Loucy (cell line): ENCODE results near the gene EGLN1.

Experiments used
- H2AFZ ChIP-seq: fragments of 200-600 bp; sonication (generic); 2 replicates; pipeline ENCODE4 v1.6.0; 2016; ENCODE audit warnings: antibody characterized with exemption, mild to moderate bottlenecking, low read length, moderate library complexity
- H3F3A ChIP-seq: fragments of 200-600 bp; 2 replicates; pipeline ENCODE4 v1.6.0; 2016; ENCODE audit warnings: antibody characterized with exemption, low read depth, mild to moderate bottlenecking
- H3K27me3 ChIP-seq: fragments of 200-600 bp; sonication (generic); 2 replicates; pipeline ENCODE4 v1.6.1; 2014; ENCODE audit warnings: low read length, mild to moderate bottlenecking; ENCODE audit not compliant: insufficient read depth, poor library complexity, severe bottlenecking
- H3K36me3 ChIP-seq: fragments of 200-600 bp; sonication (generic); 2 replicates; pipeline ENCODE4 v1.6.1; 2016; ENCODE audit warnings: low read length; ENCODE audit not compliant: insufficient read depth
- H3K4me1 ChIP-seq: fragments of 200-600 bp; sonication (generic); 2 replicates; pipeline ENCODE4 v1.5.1; 2014; ENCODE audit warnings: low read length, mild to moderate bottlenecking; ENCODE audit not compliant: insufficient read depth, poor library complexity, severe bottlenecking
- H3K4me2 ChIP-seq: fragments of 200-600 bp; sonication (generic); 2 replicates; pipeline ENCODE4 v1.6.0; 2014; ENCODE audit warnings: antibody characterized with exemption, low read length, low read depth, mild to moderate bottlenecking; ENCODE audit not compliant: poor library complexity, severe bottlenecking
- H3K4me3 ChIP-seq: fragments of 200-600 bp; sonication (generic); 2 replicates; pipeline ENCODE4 v1.5.1; 2014; ENCODE audit warnings: low read length, mild to moderate bottlenecking, mixed read lengths; ENCODE audit not compliant: poor library complexity, severe bottlenecking
- H3K79me2 ChIP-seq: fragments of 200-600 bp; sonication (generic); 2 replicates; pipeline ENCODE4 v1.6.1; 2014; ENCODE audit warnings: low read length; ENCODE audit not compliant: insufficient read depth
- H3K9ac ChIP-seq: fragments of 200-600 bp; sonication (generic); 2 replicates; pipeline ENCODE4 v1.6.0; 2014; ENCODE audit warnings: mild to moderate bottlenecking, low read depth, low read length, moderate library complexity; ENCODE audit not compliant: poor library complexity, severe bottlenecking
- H3K9me2 ChIP-seq: fragments of 200-600 bp; sonication (generic); replicated peaks from 2 replicates; pipeline ENCODE4 v1.6.1; 2016; ENCODE audit warnings: low read depth, low read length, mixed read lengths
- H3K9me3 ChIP-seq: fragments of 200-600 bp; sonication (generic); 2 replicates; pipeline ENCODE4 v1.6.1; 2014; ENCODE audit warnings: mild to moderate bottlenecking, antibody characterized with exemption, low read length, low read depth; ENCODE audit not compliant: insufficient read depth
- H4K20me1 ChIP-seq: fragments of 200-600 bp; sonication (generic); 2 replicates; pipeline ENCODE4 v1.6.0; 2014; ENCODE audit warnings: antibody characterized with exemption, low read length, mild to moderate bottlenecking; ENCODE audit not compliant: insufficient read depth, poor library complexity, severe bottlenecking
- EZH2phosphoT487 ChIP-seq: fragments of 200-600 bp; IDR thresholded peaks from 2 replicates; pipeline ENCODE4 v1.6.1; 2018; ENCODE audit warnings: antibody characterized with exemption, mild to moderate bottlenecking, moderate library complexity, borderline replicate concordance
- TF ChIP-seq, protein P1 (sequence below): fragments of 200-600 bp; sonication (generic); conservative IDR thresholded peaks from 2 replicates; pipeline ENCODE4 v1.5.1; 2014; ENCODE audit warnings: mild to moderate bottlenecking, antibody characterized with exemption, low read length

Gene EGLN1

DNA sequence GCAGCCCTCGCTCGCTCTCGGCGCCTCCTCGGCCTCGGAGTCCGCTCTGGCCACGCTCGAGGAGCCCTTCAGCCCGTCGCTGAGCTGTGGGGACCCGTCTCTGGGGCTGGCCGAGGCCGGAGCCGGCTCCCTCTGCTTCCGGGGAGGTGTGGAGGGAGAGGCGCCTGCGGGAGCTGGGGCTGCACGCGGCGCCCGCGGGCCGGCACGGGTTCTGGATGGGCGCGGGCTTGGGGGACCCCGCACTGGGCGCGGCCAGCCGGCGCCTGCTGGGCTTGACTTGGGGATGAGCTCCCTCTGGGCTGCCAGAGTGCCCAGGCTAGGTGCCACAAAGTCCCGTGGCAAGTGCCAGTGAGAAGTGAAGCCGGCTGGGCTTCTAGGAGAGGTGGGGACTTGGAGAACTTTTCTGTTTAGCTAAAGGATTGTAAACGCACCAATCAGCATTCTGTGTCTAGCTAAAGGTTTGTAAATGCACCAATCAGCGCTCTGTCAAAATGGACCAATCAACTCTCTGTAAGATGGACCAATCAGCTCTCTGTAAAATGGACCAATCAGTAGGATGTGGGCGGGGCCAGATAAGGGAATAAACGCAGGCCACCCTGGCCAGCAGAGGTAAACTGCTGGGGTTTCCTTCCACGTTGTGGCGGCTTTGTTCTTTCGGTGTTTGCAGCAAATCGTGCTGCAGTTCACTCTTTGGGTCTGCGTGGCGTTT, 104.6 kb downstream of the EGLN1 start:
- TF ChIP-seq EZH2phosphoT487 = no peak
- Histone ChIP-seq H4K20me1 (no peaks in the 10 kb centered on the region), H2AFZ (no peak overlapping the region), H3K9me3 (no peaks in the 10 kb centered on the region), H3K4me3 (no peak overlapping the region), H3K4me2 (no peak overlapping the region), H3K9me2 (no peaks in the 10 kb centered on the region), H3K9ac (no peak overlapping the region), H3K36me3 (no peaks in the 10 kb centered on the region), H3F3A (no peaks in the 10 kb centered on the region), H3K4me1 (no peaks in the 10 kb centered on the region), H3K79me2 (no peaks in the 10 kb centered on the region), H3K27me3 (no peaks in the 10 kb centered on the region)

- no peaks in the 10 kb centered on the region for H4K20me1 ChIP-seq
- H3F3A ChIP-seq = no peaks in the 10 kb centered on the region
- TF ChIP-seq, protein P1, sequence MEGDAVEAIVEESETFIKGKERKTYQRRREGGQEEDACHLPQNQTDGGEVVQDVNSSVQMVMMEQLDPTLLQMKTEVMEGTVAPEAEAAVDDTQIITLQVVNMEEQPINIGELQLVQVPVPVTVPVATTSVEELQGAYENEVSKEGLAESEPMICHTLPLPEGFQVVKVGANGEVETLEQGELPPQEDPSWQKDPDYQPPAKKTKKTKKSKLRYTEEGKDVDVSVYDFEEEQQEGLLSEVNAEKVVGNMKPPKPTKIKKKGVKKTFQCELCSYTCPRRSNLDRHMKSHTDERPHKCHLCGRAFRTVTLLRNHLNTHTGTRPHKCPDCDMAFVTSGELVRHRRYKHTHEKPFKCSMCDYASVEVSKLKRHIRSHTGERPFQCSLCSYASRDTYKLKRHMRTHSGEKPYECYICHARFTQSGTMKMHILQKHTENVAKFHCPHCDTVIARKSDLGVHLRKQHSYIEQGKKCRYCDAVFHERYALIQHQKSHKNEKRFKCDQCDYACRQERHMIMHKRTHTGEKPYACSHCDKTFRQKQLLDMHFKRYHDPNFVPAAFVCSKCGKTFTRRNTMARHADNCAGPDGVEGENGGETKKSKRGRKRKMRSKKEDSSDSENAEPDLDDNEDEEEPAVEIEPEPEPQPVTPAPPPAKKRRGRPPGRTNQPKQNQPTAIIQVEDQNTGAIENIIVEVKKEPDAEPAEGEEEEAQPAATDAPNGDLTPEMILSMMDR = peak; percentile 78
- TF ChIP-seq EZH2phosphoT487 = no peak
- no peaks in the 10 kb centered on the region for H3K9me3 ChIP-seq
- no peak overlapping the region for H3K9ac ChIP-seq
- H2AFZ ChIP-seq = no peak overlapping the region
- no peaks in the 10 kb centered on the region for H3K36me3 ChIP-seq
- H3K79me2 ChIP-seq = no peaks in the 10 kb centered on the region
- no peaks in the 10 kb centered on the region for H3K4me1 ChIP-seq
- no peaks in the 10 kb centered on the region for H3K27me3 ChIP-seq
- H3K4me3 ChIP-seq = no peak overlapping the region
- H3K4me2 ChIP-seq = no peak overlapping the region
- H3K9me2 ChIP-seq = no peaks in the 10 kb centered on the region
Observed at GRCh38 chr1:231315887-231316286, 106.2 kb downstream of the EGLN1 start.
